ENCODE results near the gene LMTK2. TPM values are rescaled to one million over a fixed set of nuclear protein-coding genes. Genes with fewer than 3 reads are reported as not detected.

Gene LMTK2
- total and polyA plus RNA-seq, 5 donors from 2014 or later: 2.0 to 28.9 (median 3.0) TPM

GRCh38 chr7:98222533-98223195 lies 116.0 kb downstream of the LMTK2 start:
- Histone ChIP-seq H3K4me1 (ENCODE audit: control insufficient read depth, insufficient read depth, low read length, poor library complexity, severe bottlenecking) (no peaks in the 10 kb centered on the region), H3K36me3 (ENCODE audit: control insufficient read depth, insufficient read depth, low read length) (peaks cover 47% of the 10 kb centered on the region), H3K9me3 (ENCODE audit: control insufficient read depth in 2 of 2, low read length in 2 of 2) (no peaks in the 10 kb centered on the region), H3K27me3 (ENCODE audit: control insufficient read depth, insufficient read depth, low read length) (no peaks in the 10 kb centered on the region), H3K27ac (ENCODE audit: insufficient read depth, low read length, poor library complexity, severe bottlenecking) (no peak overlapping the region), H3K4me3 (ENCODE audit: low read depth, low read length) (no peak overlapping the region)
- Mint-ChIP-seq H3K9me3 (no peaks in the 10 kb centered on the region), H3K27me3 (no peaks in the 10 kb centered on the region), H3K27ac (no peak overlapping the region), H3K4me1 (peaks cover 7 to 15% (median 11%) of the 10 kb centered on the region in 4 donors), H3K36me3 (peaks cover 13% of the 10 kb centered on the region), H3K4me3 (no peak overlapping the region)
- DNase-seq (no peak), ATAC-seq (ENCODE audit: low read depth in 2 of 2) (no peak)

- H3K9me3 ChIP-seq (ENCODE audit: control insufficient read depth in 2 of 2, low read length in 2 of 2): no peaks in the 10 kb centered on the region
- H3K4me1 Mint-ChIP-seq: peaks cover 7 to 11% (median 10%) of the 10 kb centered on the region in 4 donors
- no peaks in the 10 kb centered on the region for H3K27me3 ChIP-seq (ENCODE audit: control insufficient read depth, insufficient read depth, low read length)
- no peak overlapping the region for H3K27ac Mint-ChIP-seq
- H3K36me3 ChIP-seq (ENCODE audit: control insufficient read depth, insufficient read depth, low read length): peaks cover 53% of the 10 kb centered on the region
- H3K4me3 ChIP-seq (ENCODE audit: low read depth, low read length): no peak overlapping the region
- DNase-seq: no peak
- H3K27ac ChIP-seq (ENCODE audit: insufficient read depth, low read length, poor library complexity, severe bottlenecking): no peak overlapping the region
- H3K9me3 Mint-ChIP-seq: no peaks in the 10 kb centered on the region
- no peaks in the 10 kb centered on the region for H3K27me3 Mint-ChIP-seq
- no peaks in the 10 kb centered on the region for H3K4me1 ChIP-seq (ENCODE audit: control insufficient read depth, insufficient read depth, low read length, poor library complexity, severe bottlenecking)
- peaks cover 15% of the 10 kb centered on the region for H3K36me3 Mint-ChIP-seq
- no peak overlapping the region for H3K4me3 Mint-ChIP-seq
- ATAC-seq (ENCODE audit: low read depth in 2 of 2): no peak
Observed at GRCh38 chr7:98223351-98223897, 116.8 kb downstream of the LMTK2 start.

GRCh38 chr7:98223898-98224700 lies 117.4 kb downstream of the LMTK2 start:
- H3K9me3 Mint-ChIP-seq: no peaks in the 10 kb centered on the region
- H3K36me3 Mint-ChIP-seq: peaks cover 16% of the 10 kb centered on the region
- no peak overlapping the region for H3K27ac ChIP-seq (ENCODE audit: insufficient read depth, low read length, poor library complexity, severe bottlenecking)
- no peaks in the 10 kb centered on the region for H3K27me3 ChIP-seq (ENCODE audit: control insufficient read depth, insufficient read depth, low read length)
- DNase-seq (no peak), ATAC-seq (ENCODE audit: low read depth in 2 of 2) (no peak)
- no peak overlapping the region for H3K27ac Mint-ChIP-seq
- H3K27me3 Mint-ChIP-seq: no peaks in the 10 kb centered on the region
- H3K4me1 ChIP-seq (ENCODE audit: control insufficient read depth, insufficient read depth, low read length, poor library complexity, severe bottlenecking): no peaks in the 10 kb centered on the region
- no peak overlapping the region for H3K4me3 Mint-ChIP-seq
- H3K4me1 Mint-ChIP-seq: peaks cover 2 to 4% (median 3%) of the 10 kb centered on the region in 4 donors
- H3K9me3 ChIP-seq (ENCODE audit: control insufficient read depth in 2 of 2, low read length in 2 of 2): no peaks in the 10 kb centered on the region
- H3K36me3 ChIP-seq (ENCODE audit: control insufficient read depth, insufficient read depth, low read length): peaks cover 50% of the 10 kb centered on the region
- no peak overlapping the region for H3K4me3 ChIP-seq (ENCODE audit: low read depth, low read length)

GRCh38 chr7:98224701-98225181 lies 118.1 kb downstream of the LMTK2 start:
- no peak overlapping the region for H3K27ac ChIP-seq (ENCODE audit: insufficient read depth, low read length, poor library complexity, severe bottlenecking)
- H3K4me3 ChIP-seq (ENCODE audit: low read depth, low read length): no peak overlapping the region
- peaks cover 51% of the 10 kb centered on the region for H3K36me3 ChIP-seq (ENCODE audit: control insufficient read depth, insufficient read depth, low read length)
- H3K9me3 Mint-ChIP-seq: no peaks in the 10 kb centered on the region
- H3K27me3 ChIP-seq (ENCODE audit: control insufficient read depth, insufficient read depth, low read length): no peaks in the 10 kb centered on the region
- H3K4me3 Mint-ChIP-seq: no peak overlapping the region
- no peaks in the 10 kb centered on the region for H3K4me1 ChIP-seq (ENCODE audit: control insufficient read depth, insufficient read depth, low read length, poor library complexity, severe bottlenecking)
- H3K27me3 Mint-ChIP-seq: no peaks in the 10 kb centered on the region
- no peaks in the 10 kb centered on the region for H3K4me1 Mint-ChIP-seq
- H3K27ac Mint-ChIP-seq: no peak overlapping the region
- H3K36me3 Mint-ChIP-seq: peaks cover 18% of the 10 kb centered on the region
- no peak for ATAC-seq (ENCODE audit: low read depth in 2 of 2)
- no peak for DNase-seq
- no peaks in the 10 kb centered on the region for H3K9me3 ChIP-seq (ENCODE audit: control insufficient read depth in 2 of 2, low read length in 2 of 2)

GRCh38 chr7:98225913-98226614 lies 119.4 kb downstream of the LMTK2 start:
- H3K9me3 ChIP-seq (ENCODE audit: control insufficient read depth in 2 of 2, low read length in 2 of 2): no peaks in the 10 kb centered on the region
- no peak for ATAC-seq (ENCODE audit: low read depth in 2 of 2)
- no peaks in the 10 kb centered on the region for H3K27me3 ChIP-seq (ENCODE audit: control insufficient read depth, insufficient read depth, low read length)
- peak overlapping the region in 1 of 3 donors; percentile 29 for H3K27ac Mint-ChIP-seq
- DNase-seq: no peak
- H3K27me3 Mint-ChIP-seq: no peaks in the 10 kb centered on the region
- peaks cover 56% of the 10 kb centered on the region for H3K36me3 ChIP-seq (ENCODE audit: control insufficient read depth, insufficient read depth, low read length)
- no peak overlapping the region for H3K4me3 ChIP-seq (ENCODE audit: low read depth, low read length)
- H3K9me3 Mint-ChIP-seq: no peaks in the 10 kb centered on the region
- no peak overlapping the region for H3K27ac ChIP-seq (ENCODE audit: insufficient read depth, low read length, poor library complexity, severe bottlenecking)
- H3K4me1 Mint-ChIP-seq: no peaks in the 10 kb centered on the region
- no peaks in the 10 kb centered on the region for H3K4me1 ChIP-seq (ENCODE audit: control insufficient read depth, insufficient read depth, low read length, poor library complexity, severe bottlenecking)
- peak overlapping the region in 1 of 4 donors; percentile 10 for H3K4me3 Mint-ChIP-seq
- H3K36me3 Mint-ChIP-seq: peaks cover 23% of the 10 kb centered on the region

GRCh38 chr7:98227939-98228338 lies 121.3 kb downstream of the LMTK2 start:
- Histone ChIP-seq H3K36me3 (ENCODE audit: control insufficient read depth, insufficient read depth, low read length) (peaks cover 54% of the 10 kb centered on the region), H3K4me3 (ENCODE audit: low read depth, low read length) (no peak overlapping the region), H3K4me1 (ENCODE audit: control insufficient read depth, insufficient read depth, low read length, poor library complexity, severe bottlenecking) (no peaks in the 10 kb centered on the region), H3K27ac (ENCODE audit: insufficient read depth, low read length, poor library complexity, severe bottlenecking) (no peak overlapping the region), H3K9me3 (ENCODE audit: control insufficient read depth in 2 of 2, low read length in 2 of 2) (no peaks in the 10 kb centered on the region), H3K27me3 (ENCODE audit: control insufficient read depth, insufficient read depth, low read length) (no peaks in the 10 kb centered on the region)
- Mint-ChIP-seq H3K36me3 (peaks cover 23% of the 10 kb centered on the region), H3K9me3 (no peaks in the 10 kb centered on the region), H3K27me3 (no peaks in the 10 kb centered on the region), H3K4me3 (no peak overlapping the region), H3K27ac (no peak overlapping the region), H3K4me1 (no peaks in the 10 kb centered on the region)
- DNase-seq: no peak
- ATAC-seq (ENCODE audit: low read depth in 2 of 2): no peak

GRCh38 chr7:98228801-98229200 lies 122.1 kb downstream of the LMTK2 start:
- no peak for DNase-seq
- Histone ChIP-seq H3K27ac (ENCODE audit: insufficient read depth, low read length, poor library complexity, severe bottlenecking) (no peak overlapping the region), H3K27me3 (ENCODE audit: control insufficient read depth, insufficient read depth, low read length) (no peaks in the 10 kb centered on the region), H3K4me1 (ENCODE audit: control insufficient read depth, insufficient read depth, low read length, poor library complexity, severe bottlenecking) (no peaks in the 10 kb centered on the region), H3K9me3 (ENCODE audit: control insufficient read depth in 2 of 2, low read length in 2 of 2) (no peaks in the 10 kb centered on the region), H3K36me3 (ENCODE audit: control insufficient read depth, insufficient read depth, low read length) (peaks cover 53% of the 10 kb centered on the region), H3K4me3 (ENCODE audit: low read depth, low read length) (no peak overlapping the region)
- Mint-ChIP-seq H3K4me3 (no peak overlapping the region), H3K36me3 (peaks cover 23% of the 10 kb centered on the region), H3K27me3 (no peaks in the 10 kb centered on the region), H3K4me1 (peaks cover 0 to under 1% (median 0%) of the 10 kb centered on the region in 4 donors), H3K27ac (no peak overlapping the region), H3K9me3 (no peaks in the 10 kb centered on the region)
- no peak for ATAC-seq (ENCODE audit: low read depth in 2 of 2)

All from CD4-positive, CD25-positive, alpha-beta regulatory T cell (primary cell).